HCT116 (cell line): ENCODE results near the gene SHANK1. TPM values are rescaled to one million over a fixed set of nuclear protein-coding genes. Genes with fewer than 3 reads are reported as not detected.

Experiments used
- ATAC-seq: fragments of 200-7000 bp; cut with Tn5 transposase; 2 replicates; pipeline ENCODE4 v1.9.1; 2020; ENCODE audit warnings: mild to moderate bottlenecking, moderate library complexity
- BruUV-seq: library from RNA; stranded (reverse); fragments of 400-500 nt; replicated peaks from 2 replicates; lab custom pipeline; 2021; lab: Mats Ljungman, UMichigan
- CTCF ChIA-PET: fragments of 300-600 bp; sonication (Branson Sonifier 250); formaldehyde crosslinking; loops from one replicate; lab custom pipeline; 2021; ENCODE audit warnings: antibody characterized with exemption; lab: Charles Lee
- POLR2A ChIA-PET: fragments of 300-600, 350-600 bp; sonication (Branson Sonifier 250); formaldehyde crosslinking; loops from one replicate; lab custom pipeline; 2021; ENCODE audit warnings: antibody characterized with exemption; lab: Charles Lee
- RAD21 ChIA-PET, 2 experiments: fragments of 300-600 bp; sonication (Branson Sonifier 250); formaldehyde crosslinking; loops; one replicate each; lab custom pipeline; 2023; ENCODE audit warnings: low total read pairs in 2 of 2; ENCODE audit not compliant: uncharacterized antibody in 2 of 2, unreplicated experiment in 2 of 2, low non-redundant PET in 1 of 2; lab: Charles Lee
- DNase-seq: peaks from one replicate; pipeline ENCODE4 v3.0.0-alpha.2; 2010; ENCODE audit warnings: low read depth, low spot score
- H2AFZ ChIP-seq: fragments of 200-600 bp; shearing (Covaris generic), sonication (generic); 2 replicates; pipeline ENCODE4 v1.6.1; 2017; ENCODE audit warnings: low read depth, mixed run types, mixed read lengths, antibody characterized with exemption, low read length; ENCODE audit not compliant: poor library complexity, severe bottlenecking
- H3K27ac ChIP-seq: 2 replicates; pipeline ENCODE4 v1.5.1; 2012; ENCODE audit warnings: low read depth, low read length
- H3K27me3 ChIP-seq: fragments of 200-600 bp; sonication (generic); 2 replicates; pipeline ENCODE4 v1.6.1; 2016; ENCODE audit warnings: mixed run types, low read length, mixed read lengths; ENCODE audit not compliant: insufficient read depth
- H3K36me3 ChIP-seq, 2 experiments: fragments of 200-500 bp in 1 of 2; fragments of 200-600 bp in 1 of 2; sonication (Bioruptor generic) in 1 of 2; sonication (generic) in 1 of 2; 2 replicates each; pipeline versions ENCODE4 v1.5.1 to v1.6.1; 2014 to 2016; ENCODE audit warnings: low read length in 2 of 2, inconsistent platforms in 1 of 2, mixed read lengths in 1 of 2, mixed run types in 1 of 2; ENCODE audit not compliant: insufficient read depth in 2 of 2, control insufficient read depth in 1 of 2
- H3K4me1 ChIP-seq, 2 experiments: fragments of 200-600 bp in 1 of 2; sonication (generic) in 1 of 2; 2 replicates each; pipeline versions ENCODE4 v1.5.1 to v1.6.1; 2012 to 2017; ENCODE audit warnings: low read length in 2 of 2, inconsistent platforms in 1 of 2, mild to moderate bottlenecking in 1 of 2, mixed read lengths in 1 of 2, mixed run types in 1 of 2, moderate library complexity in 1 of 2; ENCODE audit not compliant: insufficient read depth in 2 of 2, control insufficient read depth in 1 of 2
- H3K4me2 ChIP-seq: fragments of 200-600 bp; sonication (generic); 2 replicates; pipeline ENCODE4 v1.6.1; 2017; ENCODE audit warnings: mixed run types, low read length, mixed read lengths
- H3K4me3 ChIP-seq, 2 experiments: fragments of 200-600 bp in 1 of 2; sonication (generic) in 1 of 2; replicated peaks in 1 of 2; 2 replicates each; pipeline ENCODE4 v1.5.1; 2011 to 2016; ENCODE audit warnings: low read length in 2 of 2, control low read depth in 1 of 2, low read depth in 1 of 2, mild to moderate bottlenecking in 1 of 2, mixed read lengths in 1 of 2, mixed run types in 1 of 2
- H3K79me2 ChIP-seq: fragments of 200-600 bp; sonication (generic); 2 replicates; pipeline ENCODE4 v1.6.1; 2017; ENCODE audit warnings: mild to moderate bottlenecking, mixed run types, low read length, moderate library complexity, mixed read lengths; ENCODE audit not compliant: insufficient read depth
- H3K9ac ChIP-seq: fragments of 200-600 bp; sonication (generic); 2 replicates; pipeline ENCODE4 v1.6.1; 2016; ENCODE audit warnings: low read length, mixed read lengths
- H3K9me2 ChIP-seq: fragments of 200-600 bp; sonication (generic), shearing (Covaris generic); 2 replicates; pipeline ENCODE4 v1.6.1; 2017; ENCODE audit warnings: mixed run types, mild to moderate bottlenecking, moderate library complexity; ENCODE audit not compliant: insufficient read depth
- H3K9me3 ChIP-seq, 2 experiments: fragments of 200-500 bp in 1 of 2; fragments of 200-600 bp in 1 of 2; sonication (Bioruptor generic) in 1 of 2; sonication (generic) in 1 of 2; 2 replicates each; pipeline ENCODE4 v1.6.1; 2014 to 2017; ENCODE audit warnings: low read length in 2 of 2, mixed read lengths in 2 of 2, inconsistent platforms in 1 of 2, low read depth in 1 of 2, mild to moderate bottlenecking in 1 of 2, mixed run types in 1 of 2, moderate library complexity in 1 of 2; ENCODE audit not compliant: control insufficient read depth in 1 of 2, insufficient read depth in 1 of 2
- H4K20me1 ChIP-seq: fragments of 200-600 bp; sonication (generic), shearing (Covaris generic); 2 replicates; pipeline ENCODE4 v1.6.1; 2017; ENCODE audit warnings: mixed run types, mild to moderate bottlenecking, moderate library complexity; ENCODE audit not compliant: insufficient read depth
- EZH2 ChIP-seq: fragments of 200-600 bp; sonication (generic); IDR thresholded peaks from 2 replicates; pipeline ENCODE4 v1.6.1; 2017; ENCODE audit warnings: antibody characterized with exemption, mixed run types
- RAD21 ChIP-seq: IDR thresholded peaks from 2 replicates; pipeline ENCODE4 v1.6.1; 2012; ENCODE audit warnings: low read depth, mild to moderate bottlenecking
- SP1 ChIP-seq: IDR thresholded peaks from 2 replicates; pipeline ENCODE4 v1.6.1; 2012; ENCODE audit warnings: low read depth
- intact Hi-C: fragments of 100-400 bp; cut with micrococcal nuclease; formaldehyde crosslinking; loops from 2 replicates; pipeline ENCODE4 v1.10.0; 2022
- total RNA-seq: library from RNA; stranded (reverse); gene quantifications from one replicate; pipeline ENCODE4 v1.2.1, GENCODE V29; 2021; ENCODE audit not compliant: unreplicated experiment
- TF ChIP-seq, protein P1 (sequence below), 3 experiments: fragments of 200-600 bp in 1 of 3; sonication (generic) in 1 of 3; IDR thresholded peaks in 2 of 3; conservative IDR thresholded peaks in 1 of 3; 2 replicates each; pipeline ENCODE4 v1.5.1; 2012 to 2017; ENCODE audit warnings: low read depth in 2 of 3, low read length in 2 of 3, antibody characterized with exemption in 1 of 3, borderline replicate concordance in 1 of 3, control low read depth in 1 of 3, mild to moderate bottlenecking in 1 of 3, mixed read lengths in 1 of 3, mixed run types in 1 of 3, moderate library complexity in 1 of 3; ENCODE audit not compliant: insufficient read depth in 1 of 3

Gene SHANK1
- total RNA-seq, 1 experiment from 2014 or later, result 3.0 TPM

DNA sequence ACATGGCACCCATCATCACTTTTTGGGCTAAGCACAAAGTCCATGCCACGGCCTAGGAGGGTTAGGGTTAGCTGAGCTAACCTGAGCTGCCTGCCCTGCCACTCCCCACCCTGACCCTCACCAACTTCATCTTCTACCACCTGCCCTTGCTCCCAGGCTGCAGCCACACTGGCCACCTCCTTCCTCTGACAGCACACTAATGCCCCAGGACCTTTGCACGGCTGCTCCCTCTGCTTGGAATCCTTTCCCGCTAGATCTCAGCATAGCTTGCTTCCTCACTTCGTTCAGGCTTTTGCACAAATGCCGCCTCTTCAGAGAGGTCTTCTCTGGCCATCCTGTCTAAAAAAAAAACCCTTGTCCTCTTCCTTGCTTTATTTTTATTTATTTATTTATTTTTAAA, 13.2 kb downstream of the SHANK1 start:
- no peak overlapping the region for H3K9ac ChIP-seq
- H4K20me1 ChIP-seq, result no peaks in the 10 kb centered on the region
- H3K4me3 ChIP-seq, result no peak overlapping the region
- intact Hi-C loops, result loop anchor here (5.0 to 10.0 kb wide), 2 partner anchors 169 to 342 kb away; partner anchors contain the start of gene NAPSA
- TF ChIP-seq EZH2, result no peak
- no peak overlapping the region for H3K4me2 ChIP-seq
- BruUV-seq, result no TSS peak
- no peaks in the 10 kb centered on the region; the same call in 1 of the 2 replicates for H3K27me3 ChIP-seq
- DNase-seq (no peak), ATAC-seq (no peak)
- ChIA-PET POLR2A (no interaction called here), RAD21 (no interaction called here), CTCF (interaction anchor here (1.1 to 5.0 kb wide), 4 partner anchors 11 to 77 kb away, joined by 3 to 45 read pairs (median 10); no protein-coding TSS in a partner anchor)
- no peak overlapping the region for H2AFZ ChIP-seq
- H3K79me2 ChIP-seq, result no peaks in the 10 kb centered on the region
- peaks cover 0 to 2% of the 10 kb centered on the region in 2 experiments; a peak in 2 of 4 replicates for H3K4me1 ChIP-seq
- no peaks in the 10 kb centered on the region for H3K9me2 ChIP-seq
- H3K9me3 ChIP-seq, result no peaks in the 10 kb centered on the region
- H3K36me3 ChIP-seq, result no peaks in the 10 kb centered on the region
- H3K27ac ChIP-seq, result no peak overlapping the region

DNA sequence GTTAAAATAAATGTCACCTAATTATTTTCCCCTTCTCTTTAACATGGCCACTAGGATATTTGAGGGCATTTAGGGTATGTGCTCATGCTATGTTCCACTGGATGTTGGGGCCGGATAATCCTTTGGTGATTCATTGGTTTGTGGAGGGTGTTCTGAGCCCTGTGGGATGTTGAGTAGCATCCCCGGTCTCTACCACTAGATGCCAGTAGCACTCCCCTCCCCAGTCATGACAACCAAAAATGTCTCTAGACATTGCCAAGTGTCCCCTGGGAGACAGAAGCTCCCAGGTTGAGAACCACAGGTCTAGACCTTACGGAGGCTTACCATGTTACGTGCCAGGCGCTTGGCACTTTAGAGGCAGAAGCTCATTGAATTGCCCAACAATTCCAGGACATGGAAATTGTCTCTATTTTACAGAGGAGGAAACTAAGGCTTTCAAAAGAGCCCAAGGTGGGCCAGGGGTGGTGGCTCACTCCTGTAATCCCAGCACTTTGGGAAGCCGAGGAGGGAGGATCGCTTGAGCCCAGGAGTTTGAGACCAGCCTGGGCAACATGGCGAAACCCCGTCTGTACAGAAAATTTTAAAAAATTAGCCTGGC, 14.1 kb downstream of the SHANK1 start:
- no peak overlapping the region for H3K9ac ChIP-seq
- no TSS peak for BruUV-seq
- ChIA-PET CTCF (interaction anchor here (0.6 to 5.0 kb wide), 14 partner anchors 11 to 391 kb away, joined by 3 to 45 read pairs (median 4); partner anchors contain the start of gene CLEC11A), RAD21 (interaction anchor here in 1 of 2 experiments (0.6 kb wide), 1 partner anchor 115 kb away, joined by 3 read pairs; no protein-coding TSS in a partner anchor), POLR2A (no interaction called here)
- no peaks in the 10 kb centered on the region for H3K36me3 ChIP-seq
- H3K79me2 ChIP-seq, result no peaks in the 10 kb centered on the region
- H3K4me1 ChIP-seq, result peaks cover 0 to 2% of the 10 kb centered on the region in 2 experiments; a peak in 2 of 4 replicates
- H2AFZ ChIP-seq, result no peak overlapping the region
- H3K4me3 ChIP-seq, result no peak overlapping the region
- no peaks in the 10 kb centered on the region for H3K9me2 ChIP-seq
- ATAC-seq (peak; percentile 87), DNase-seq (peak; percentile 56)
- no peak overlapping the region for H3K4me2 ChIP-seq
- intact Hi-C loops, result loop anchor here (1.0 to 10.0 kb wide), 4 partner anchors 78 to 391 kb away; partner anchors contain the start of gene NAPSA
- H4K20me1 ChIP-seq, result no peaks in the 10 kb centered on the region
- H3K27ac ChIP-seq, result no peak overlapping the region
- TF ChIP-seq SP1, result no peak
- peak; percentile 87 for TF ChIP-seq RAD21
- TF ChIP-seq, protein P1, sequence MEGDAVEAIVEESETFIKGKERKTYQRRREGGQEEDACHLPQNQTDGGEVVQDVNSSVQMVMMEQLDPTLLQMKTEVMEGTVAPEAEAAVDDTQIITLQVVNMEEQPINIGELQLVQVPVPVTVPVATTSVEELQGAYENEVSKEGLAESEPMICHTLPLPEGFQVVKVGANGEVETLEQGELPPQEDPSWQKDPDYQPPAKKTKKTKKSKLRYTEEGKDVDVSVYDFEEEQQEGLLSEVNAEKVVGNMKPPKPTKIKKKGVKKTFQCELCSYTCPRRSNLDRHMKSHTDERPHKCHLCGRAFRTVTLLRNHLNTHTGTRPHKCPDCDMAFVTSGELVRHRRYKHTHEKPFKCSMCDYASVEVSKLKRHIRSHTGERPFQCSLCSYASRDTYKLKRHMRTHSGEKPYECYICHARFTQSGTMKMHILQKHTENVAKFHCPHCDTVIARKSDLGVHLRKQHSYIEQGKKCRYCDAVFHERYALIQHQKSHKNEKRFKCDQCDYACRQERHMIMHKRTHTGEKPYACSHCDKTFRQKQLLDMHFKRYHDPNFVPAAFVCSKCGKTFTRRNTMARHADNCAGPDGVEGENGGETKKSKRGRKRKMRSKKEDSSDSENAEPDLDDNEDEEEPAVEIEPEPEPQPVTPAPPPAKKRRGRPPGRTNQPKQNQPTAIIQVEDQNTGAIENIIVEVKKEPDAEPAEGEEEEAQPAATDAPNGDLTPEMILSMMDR (IDR thresholded peaks at IDR 0.05 in 2 of 3, conservative IDR thresholded peaks at IDR 0.05 in 1 of 3; ENCODE audit: borderline replicate concordance in 1 of 3, insufficient read depth in 1 of 3, low read depth in 2 of 3, low read length in 2 of 3), result peak; percentile 79 to 92 (median 85)
- H3K27me3 ChIP-seq, result no peaks in the 10 kb centered on the region; the same call in 1 of the 2 replicates
- no peaks in the 10 kb centered on the region for H3K9me3 ChIP-seq
